ENCODE measurements around the gene KDELR1. TPM values are rescaled to one million over a fixed set of nuclear protein-coding genes. Genes with fewer than 3 reads are reported as not detected.
"Not testable (repeated sequence)": the region's sequence is repeated elsewhere in the genome, so short reads cannot be mapped to it uniquely, and the experiment has no call there.

The KDELR1 gene
- total RNA-seq, 1 donor from 2014 or later: 51.9 TPM

GRCh38 chr19:48394331-48395169 lies 3.2 kb upstream of the KDELR1 start:
- H3K36me3 Mint-ChIP-seq (ENCODE audit: low read depth): peaks cover 5% of the 10 kb centered on the region
- H3K4me1 Mint-ChIP-seq: peaks cover 48% of the 10 kb centered on the region
- peaks cover 26% of the 10 kb centered on the region for H3K27me3 Mint-ChIP-seq
- CTCF ChIA-PET: interaction anchor here (1.3 kb wide), 1 partner anchor 54 kb away, joined by 3 read pairs; no protein-coding TSS in a partner anchor
- intact Hi-C loops (cut with micrococcal nuclease): loop anchor here (5.0 kb wide), 2 partner anchors 62 to 118 kb away; partner anchors contain the start of gene LMTK3
- POLR2A ChIA-PET: interaction anchor here (0.5 to 1.4 kb wide), 6 partner anchors 19 to 1503 kb away, joined by 3 to 4 read pairs (median 4); partner anchors contain the start of genes SYNGR4 and TMEM143
- H3K9me3 Mint-ChIP-seq: peaks cover 2% of the 10 kb centered on the region
- ATAC-seq (ENCODE audit: low read depth) (no peak), DNase-seq (no peak)
- TF ChIP-seq CTCF (IDR thresholded peaks at IDR 0.05): no peak
- H3K4me3 Mint-ChIP-seq: peak overlapping the region; percentile 83
- no peak overlapping the region for H3K27ac Mint-ChIP-seq

- H3K4me3 Mint-ChIP-seq: peak within 1 kb of the TSS; percentile 83
- DNase-seq (peak; percentile 35), ATAC-seq (ENCODE audit: low read depth) (no peak)
- no peak within 1 kb of the TSS for H3K27ac Mint-ChIP-seq
- intact Hi-C loops (cut with micrococcal nuclease): loop anchor here (5.0 kb wide), 2 partner anchors 61 to 119 kb away; partner anchors contain the start of gene LMTK3
- H3K4me1 Mint-ChIP-seq: peaks cover 45% of the 10 kb centered on the region
- H3K9me3 Mint-ChIP-seq: no peaks in the 10 kb centered on the region
- POLR2A ChIA-PET: interaction anchor here (0.5 to 1.0 kb wide), 7 partner anchors 8 to 1504 kb away, joined by 3 to 6 read pairs (median 3); partner anchors contain the start of gene GRWD1
- TF ChIP-seq CTCF (IDR thresholded peaks at IDR 0.05): no peak
- CTCF ChIA-PET: interaction anchor here (1.3 kb wide), 1 partner anchor 55 kb away, joined by 3 read pairs; no protein-coding TSS in a partner anchor
- peaks cover 11% of the 10 kb centered on the region for H3K36me3 Mint-ChIP-seq (ENCODE audit: low read depth)
- H3K27me3 Mint-ChIP-seq: peaks cover 26% of the 10 kb centered on the region
These were observed 2.4 kb upstream of the KDELR1 start, which contains the start of gene GRIN2D for GRCh38 chr19:48393559-48394330. Gene GRIN2D, plus strand, starts transcription at chr19:48393668. Its CDS starts 4,725 bp downstream, at chr19:48398393.

- Mint-ChIP-seq H3K4me1 (peaks cover 44% of the 10 kb centered on the region), H3K27ac (no peak overlapping the region), H3K27me3 (peaks cover 26% of the 10 kb centered on the region), H3K4me3 (peak overlapping the region; percentile 70), H3K9me3 (no peaks in the 10 kb centered on the region), H3K36me3 (ENCODE audit: low read depth) (peaks cover 18% of the 10 kb centered on the region)
- DNase-seq (no peak), ATAC-seq (ENCODE audit: low read depth) (no peak)
- intact Hi-C loops (cut with micrococcal nuclease): loop anchor here (5.0 kb wide), 2 partner anchors 61 to 119 kb away; partner anchors contain the start of gene LMTK3
- CTCF ChIA-PET: no interaction called here
- POLR2A ChIA-PET: interaction anchor here (0.6 to 1.0 kb wide), 5 partner anchors 9 to 734 kb away, joined by 3 to 6 read pairs (median 3); partner anchors contain the start of gene GRWD1
- TF ChIP-seq CTCF (IDR thresholded peaks at IDR 0.05): no peak
These were observed 1.7 kb upstream of the KDELR1 start for GRCh38 chr19:48392860-48393558.

GRCh38 chr19:48392006-48392344 lies 624 bp upstream of the KDELR1 start:
- H3K27me3 Mint-ChIP-seq: peaks cover 19% of the 10 kb centered on the region
- DNase-seq; H3K9me3 Mint-ChIP-seq; ATAC-seq (ENCODE audit: low read depth); H3K27ac Mint-ChIP-seq: not testable (repeated sequence)
- H3K36me3 Mint-ChIP-seq (ENCODE audit: low read depth): peaks cover 25% of the 10 kb centered on the region
- peaks cover 35% of the 10 kb centered on the region for H3K4me1 Mint-ChIP-seq
- CTCF ChIA-PET: interaction anchor here (0.8 to 2.2 kb wide), 15 partner anchors 9 to 219 kb away, joined by 3 to 22 read pairs (median 5); partner anchors contain the start of genes SYNGR4 and TMEM143
- peak overlapping the region; percentile 96 for H3K4me3 Mint-ChIP-seq
- POLR2A ChIA-PET: interaction anchor here (0.7 to 2.1 kb wide), 11 partner anchors 8 to 227 kb away, joined by 3 to 30 read pairs (median 5); partner anchors contain the start of genes GRWD1, RPL18, SPHK2 and SYNGR4
- intact Hi-C loops (cut with micrococcal nuclease): loop anchor here (5.0 kb wide), 2 partner anchors 60 to 120 kb away; partner anchors contain the start of gene LMTK3
